HepG2 (cell line): Measurements from ENCODE around the gene CD24. TPM values are rescaled to one million over a fixed set of nuclear protein-coding genes. Genes with fewer than 3 reads are reported as not detected.

Experiments used
- ATAC-seq: fragments of 200-7000 bp; cut with Tn5 transposase; 3 replicates; pipeline ENCODE4 v1.9.1; 2020; ENCODE audit warnings: mild to moderate bottlenecking, moderate library complexity
- BruUV-seq: library from RNA; stranded (reverse); fragments of 400-500 nt; replicated peaks from 2 replicates; lab custom pipeline; 2021; lab: Mats Ljungman, UMichigan
- CTCF ChIA-PET: fragments of 300-600 bp; formaldehyde crosslinking; extraction: SDS; loops from one replicate; lab custom pipeline; 2021; ENCODE audit warnings: low total read pairs, inconsistent platforms, low intra/inter-chr PET ratio; lab: Yijun Ruan, JAX
- POLR2A ChIA-PET: fragments of 350-600 bp; sonication (Branson Sonifier 250); formaldehyde crosslinking; loops from one replicate; lab custom pipeline; 2020; ENCODE audit warnings: antibody characterized with exemption, inconsistent platforms; lab: Yijun Ruan, JAX
- DNase-seq: peaks from one replicate; pipeline ENCODE4 v3.0.0-alpha.2; 2015; ENCODE audit warnings: low spot score
- FAIRE-seq: peaks from 3 replicates; lab custom pipeline; 2011; peaks lifted over from hg19 to GRCh38; lab: Jason Lieb, UNC
- H2AFZ ChIP-seq: one replicate; pipeline ENCODE4 v1.6.1; 2011; ENCODE audit warnings: low read length, inconsistent platforms
- H3K27ac ChIP-seq: fragments of 300-600 bp; 3 replicates; pipeline ENCODE4 v1.8.0; 2011; ENCODE audit warnings: mixed run types, mild to moderate bottlenecking, mixed read lengths, low read length, inconsistent platforms; ENCODE audit not compliant: insufficient read depth; ENCODE audit errors: extremely low read length
- H3K27me3 ChIP-seq, 2 experiments: fragments of 200-600 bp in 1 of 2; 2 replicates in 1 of 2; 3 replicates in 1 of 2; pipeline versions ENCODE4 v1.6.0 to v1.8.0; 2011; ENCODE audit warnings: low read length in 2 of 2, mild to moderate bottlenecking in 2 of 2, moderate library complexity in 2 of 2, inconsistent platforms in 1 of 2; ENCODE audit not compliant: insufficient read depth in 2 of 2, control insufficient read depth in 1 of 2
- H3K36me3 ChIP-seq, 2 experiments: fragments of 200-600 bp in 1 of 2; replicated peaks in 1 of 2; 2 replicates in 1 of 2; 3 replicates in 1 of 2; pipeline versions ENCODE4 v1.5.1 to v1.8.0; 2011; ENCODE audit warnings: low read length in 2 of 2, inconsistent platforms in 1 of 2; ENCODE audit not compliant: insufficient read depth in 2 of 2, control insufficient read depth in 1 of 2
- H3K4me1 ChIP-seq: 2 replicates; pipeline ENCODE4 v1.5.1; 2012; ENCODE audit warnings: low read length, inconsistent platforms; ENCODE audit not compliant: insufficient read depth
- H3K4me2 ChIP-seq: 2 replicates; pipeline ENCODE4 v1.6.0; 2011; ENCODE audit warnings: low read depth, low read length, inconsistent platforms
- H3K4me3 ChIP-seq, 3 experiments: fragments of 200-600 bp in 1 of 3; sonication (generic), shearing (Covaris generic) in 1 of 3; replicated peaks in 1 of 3; 2 replicates each; pipeline ENCODE4 v1.5.1; 2011 to 2016; ENCODE audit warnings: low read length in 3 of 3, inconsistent platforms in 2 of 3, low read depth in 2 of 3, mild to moderate bottlenecking in 2 of 3, control low read depth in 1 of 3, mixed read lengths in 1 of 3; ENCODE audit not compliant: insufficient read depth in 1 of 3
- H3K79me2 ChIP-seq: one replicate; pipeline ENCODE4 v1.6.1; 2011; ENCODE audit warnings: low read length, inconsistent platforms; ENCODE audit not compliant: insufficient read depth
- H3K9ac ChIP-seq: 2 replicates; pipeline ENCODE4 v1.6.0; 2011; ENCODE audit warnings: mild to moderate bottlenecking, low read depth, low read length, inconsistent platforms; ENCODE audit not compliant: insufficient read depth
- H3K9me3 ChIP-seq: 2 replicates; pipeline ENCODE4 v1.5.1; 2012; ENCODE audit warnings: mild to moderate bottlenecking, low read length
- H4K20me1 ChIP-seq: 2 replicates; pipeline ENCODE4 v1.6.0; 2011; ENCODE audit warnings: inconsistent platforms, mild to moderate bottlenecking, low read length, moderate library complexity; ENCODE audit not compliant: insufficient read depth
- CBX2 ChIP-seq, 2 experiments: fragments of 200-600 bp in 1 of 2; sonication (generic); formaldehyde crosslinking in 1 of 2; IDR thresholded peaks; 2 replicates each; pipeline versions ENCODE4 v1.7.0 to v1.8.1; 2018 to 2022; ENCODE audit warnings: low read depth in 2 of 2, low read length in 1 of 2, mild to moderate bottlenecking in 1 of 2, missing genetic modification reagents in 1 of 2
- FIP1L1 ChIP-seq: fragments of 200-400 bp; formaldehyde crosslinking; IDR thresholded peaks from 2 replicates; pipeline ENCODE4 v1.6.1; 2018; ENCODE audit warnings: low read depth, mild to moderate bottlenecking, low read length, moderate library complexity, borderline replicate concordance; ENCODE audit not compliant: insufficient read depth
- GLMP ChIP-seq: sonication (generic); formaldehyde crosslinking; IDR thresholded peaks from 2 replicates; pipeline ENCODE4 v1.9.0; 2021; ENCODE audit warnings: missing genetic modification reagents, mild to moderate bottlenecking, borderline replicate concordance
- MLX ChIP-seq: IDR thresholded peaks from 2 replicates; pipeline ENCODE4 v1.6.1; 2016
- PATZ1 ChIP-seq: sonication (generic); formaldehyde crosslinking; IDR thresholded peaks from 2 replicates; pipeline ENCODE4 v1.4.0; 2020; ENCODE audit warnings: missing genetic modification reagents
- SIX4 ChIP-seq: sonication (generic); formaldehyde crosslinking; IDR thresholded peaks from 2 replicates; pipeline ENCODE4 v1.4.0; 2020; ENCODE audit warnings: missing genetic modification reagents
- ZBTB2 ChIP-seq: sonication (generic); formaldehyde crosslinking; IDR thresholded peaks from 2 replicates; pipeline ENCODE4 v1.8.0; 2022; ENCODE audit warnings: low read depth, missing genetic modification reagents
- ZNF253 ChIP-seq: sonication (generic); formaldehyde crosslinking; IDR thresholded peaks from 2 replicates; pipeline ENCODE4 v1.8.0; 2022; ENCODE audit warnings: mild to moderate bottlenecking, missing genetic modification reagents, borderline replicate concordance
- ZNF547 ChIP-seq: sonication (generic); formaldehyde crosslinking; IDR thresholded peaks from 2 replicates; pipeline ENCODE4 v1.5.1; 2020; ENCODE audit warnings: mild to moderate bottlenecking, missing genetic modification reagents
- ZNF574 ChIP-seq: sonication (generic); formaldehyde crosslinking; IDR thresholded peaks from 2 replicates; pipeline ENCODE4 v1.4.0; 2020; ENCODE audit warnings: missing genetic modification reagents
- ZNF879 ChIP-seq: sonication (generic); formaldehyde crosslinking; IDR thresholded peaks from 2 replicates; pipeline ENCODE4 v1.8.1; 2023; ENCODE audit warnings: missing genetic modification reagents
- WGBS: methylation state at CpG from one replicate; pipeline ENCODE4 v1.1.6; 2017; ENCODE audit warnings: low lambda C conversion rate; 5-methylcytosine and 5-hydroxymethylcytosine counted together
- in situ Hi-C: cut with HindIII; loops from 2 replicates; pipeline ENCODE4 v1.10.0; 2017; ENCODE audit warnings: low pct_unique_long_range_greater_than_20kb; ENCODE audit not compliant: extremely low pct_ligation_motif_present
- intact Hi-C: fragments of 100-400 bp; cut with micrococcal nuclease; formaldehyde crosslinking; loops from one replicate; pipeline ENCODE4 v1.10.0; 2022; ENCODE audit not compliant: unreplicated experiment
- polyA plus RNA-seq, 8 experiments: library from polyadenylated mRNA; depleted of rRNA in 3 of 8; stranded (reverse) in 7 of 8; unstranded in 1 of 8; fragments of >200 nt; fragmentation: Illumina TruSeq in 4 of 8; extraction: Trizol in 4 of 8; gene quantifications; 2 replicates each; pipeline versions ENCODE4 v1.2.1 to v1.2.3, GENCODE V29; 2011 to 2016; ENCODE audit warnings: low read depth in 4 of 8, missing spikeins in 1 of 8, mixed read lengths in 1 of 8; ENCODE audit not compliant: insufficient read depth in 1 of 8
- total RNA-seq, 5 experiments: library from RNA; depleted of rRNA; stranded (reverse); fragments of >200 nt; fragmentation: Illumina TruSeq; extraction: Trizol; gene quantifications; 2 replicates each; pipeline ENCODE4 v1.2.3, GENCODE V29; 2016; ENCODE audit warnings: low read depth in 1 of 5

CD24 gene
- total and polyA plus RNA-seq, 2 of the 13 experiments (the other 11 are each of a cell fraction or from before 2014, with no cell fraction given) = 11.3 to 30.5 TPM

GRCh38 chr6:106967936-106968555 lies 6.5 kb downstream of the CD24 start:
- no peaks in the 10 kb centered on the region for H3K9me3 ChIP-seq
- BruUV-seq = no TSS peak
- ChIA-PET POLR2A (no interaction called here), CTCF (no interaction called here)
- no peaks in the 10 kb centered on the region; a peak in 1 of 5 replicates for H3K27me3 ChIP-seq
- ATAC-seq (no peak), DNase-seq (no peak), FAIRE-seq (no peak)
- H3K79me2 ChIP-seq = no peaks in the 10 kb centered on the region
- H3K4me1 ChIP-seq = peaks cover 16% of the 10 kb centered on the region
- 64% methylated on average over 8 of the region's 9 CpGs for WGBS
- H4K20me1 ChIP-seq = no peaks in the 10 kb centered on the region
- in situ Hi-C loops = no loop called here
- no peak overlapping the region for H3K27ac ChIP-seq
- H2AFZ ChIP-seq = no peak overlapping the region
- intact Hi-C loops = no loop called here
- H3K36me3 ChIP-seq = no peaks in the 10 kb centered on the region
- H3K4me2 ChIP-seq = no peak overlapping the region
- H3K4me3 ChIP-seq = no peak overlapping the region
- no peak overlapping the region for H3K9ac ChIP-seq
- TF ChIP-seq SIX4 (CRISPR knock-in tag) (no peak), ZBTB2 (no peak), FIP1L1 (no peak), ZNF574 (CRISPR knock-in tag) (no peak), CBX2 (IDR thresholded peaks at IDR 0.05; ENCODE audit: low read depth, low read length) (no peak), CBX2 (CRISPR knock-in tag; IDR thresholded peaks at IDR 0.05; ENCODE audit: low read depth) (no peak), ZNF547 (CRISPR knock-in tag) (no peak), GLMP (CRISPR knock-in tag) (no peak), MLX (CRISPR knock-in tag) (no peak), ZNF253 (no peak), ZNF879 (CRISPR knock-in tag) (no peak), PATZ1 (CRISPR knock-in tag) (no peak)
